ENCODE data around the gene FIGNL2.

FIGNL2 gene

GRCh38 chr12:51879102-51879501, 30.6 kb upstream of the FIGNL2 start:
- no peak for DNase-seq (ENCODE audit: low read depth in 2 of 3, low spot score in 2 of 3)

GRCh38 chr12:51874486-51874885, 26.0 kb upstream of the FIGNL2 start:
- no peak for DNase-seq (ENCODE audit: low read depth in 2 of 3, low spot score in 2 of 3)

- no peak for DNase-seq (ENCODE audit: low read depth in 2 of 3, low spot score in 2 of 3)
Observed at GRCh38 chr12:51874000-51874399, 25.5 kb upstream of the FIGNL2 start.

GRCh38 chr12:51873251-51873994, 24.9 kb upstream of the FIGNL2 start:
- DNase-seq (ENCODE audit: low read depth in 2 of 3, low spot score in 2 of 3) = no peak

- no peak for DNase-seq (ENCODE audit: low read depth in 2 of 3, low spot score in 2 of 3)
Observed at GRCh38 chr12:51872689-51872981, 24.1 kb upstream of the FIGNL2 start.

GRCh38 chr12:51871918-51872688, 23.6 kb upstream of the FIGNL2 start:
- DNase-seq (ENCODE audit: low read depth in 2 of 3, low spot score in 2 of 3) = no peak

GRCh38 chr12:51871126-51871525, 22.6 kb upstream of the FIGNL2 start:
- DNase-seq (ENCODE audit: low read depth in 2 of 3, low spot score in 2 of 3) = no peak

- no peak for DNase-seq (ENCODE audit: low read depth in 2 of 3, low spot score in 2 of 3)
Observed at GRCh38 chr12:51870504-51870903, 22.0 kb upstream of the FIGNL2 start.

GRCh38 chr12:51869931-51870330, 21.4 kb upstream of the FIGNL2 start:
- no peak for DNase-seq (ENCODE audit: low read depth in 2 of 3, low spot score in 2 of 3)

- no peak for DNase-seq (ENCODE audit: low read depth in 2 of 3, low spot score in 2 of 3)
Observed at GRCh38 chr12:51869496-51869865, 21.0 kb upstream of the FIGNL2 start.

- no peak for DNase-seq (ENCODE audit: low read depth in 2 of 3, low spot score in 2 of 3)
Observed at GRCh38 chr12:51868821-51869495, 20.4 kb upstream of the FIGNL2 start.

GRCh38 chr12:51867796-51868428, 19.4 kb upstream of the FIGNL2 start:
- DNase-seq (ENCODE audit: low read depth in 2 of 3, low spot score in 2 of 3) = no peak

- DNase-seq (ENCODE audit: low read depth in 2 of 3, low spot score in 2 of 3) = no peak
Observed at GRCh38 chr12:51867371-51867770, 18.9 kb upstream of the FIGNL2 start.

GRCh38 chr12:51866762-51867161, 18.2 kb upstream of the FIGNL2 start:
- DNase-seq (ENCODE audit: low read depth in 2 of 3, low spot score in 2 of 3) = no peak

GRCh38 chr12:51866324-51866723, 17.8 kb upstream of the FIGNL2 start:
- no peak for DNase-seq (ENCODE audit: low read depth in 2 of 3, low spot score in 2 of 3)

- DNase-seq (ENCODE audit: low read depth in 2 of 3, low spot score in 2 of 3) = no peak
Observed at GRCh38 chr12:51865757-51866270, 17.3 kb upstream of the FIGNL2 start.

GRCh38 chr12:51864833-51865670, 16.5 kb upstream of the FIGNL2 start:
- no peak for DNase-seq (ENCODE audit: low read depth in 2 of 3, low spot score in 2 of 3)

GRCh38 chr12:51863933-51864832, 15.7 kb upstream of the FIGNL2 start:
- DNase-seq (ENCODE audit: low read depth in 2 of 3, low spot score in 2 of 3) = no peak

- DNase-seq (ENCODE audit: low read depth in 2 of 3, low spot score in 2 of 3) = no peak
Observed at GRCh38 chr12:51863363-51863932, 14.9 kb upstream of the FIGNL2 start.

Measured in activated CD8-positive, alpha-beta memory T cell treated with anti-CD3 and anti-CD28 coated beads for 48 hours (primary cell).